ENCODE measurements around the gene LIMCH1. TPM values are rescaled to one million over a fixed set of nuclear protein-coding genes. Genes with fewer than 3 reads are reported as not detected.

Gene LIMCH1
- total RNA-seq, 2 donors from 2014 or later, result 168 to 200 TPM

- ATAC-seq (no peak), DNase-seq (no peak)
- intact Hi-C loops (cut with DNase I), result no loop called here
Observed at GRCh38 chr4:41554905-41555304, 16.9 kb downstream of the LIMCH1 start.

GRCh38 chr4:41556526-41556925 lies 18.6 kb downstream of the LIMCH1 start:
- ATAC-seq (no peak), DNase-seq (no peak)
- intact Hi-C loops (cut with DNase I), result no loop called here

GRCh38 chr4:41559940-41560516 lies 22.1 kb downstream of the LIMCH1 start:
- ATAC-seq (no peak), DNase-seq (no peak)
- intact Hi-C loops (cut with DNase I), result no loop called here

- intact Hi-C loops (cut with DNase I), result no loop called here
- DNase-seq (no peak), ATAC-seq (no peak)
Observed at GRCh38 chr4:41561244-41561643, 23.3 kb downstream of the LIMCH1 start.

GRCh38 chr4:41567186-41567585 lies 29.2 kb downstream of the LIMCH1 start:
- DNase-seq (no peak), ATAC-seq (no peak)
- intact Hi-C loops (cut with DNase I), result no loop called here

DNA sequence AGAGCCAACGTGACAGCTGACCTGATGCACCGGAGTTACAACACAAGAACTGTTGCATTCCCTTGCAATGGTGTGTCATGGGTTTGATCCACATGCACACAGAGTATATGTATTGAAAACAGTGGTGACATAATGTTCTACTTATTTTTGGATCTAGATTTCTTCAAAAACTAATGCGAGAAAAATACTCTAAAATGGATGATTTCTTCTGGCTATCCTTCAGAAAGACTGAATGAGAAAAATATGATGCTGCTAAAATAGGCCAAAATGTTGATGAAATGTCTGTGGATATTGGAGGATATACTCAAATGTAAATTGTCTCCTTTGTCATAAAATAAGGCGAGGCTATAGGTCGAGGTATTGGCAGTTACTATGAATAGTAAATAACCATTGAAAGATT lies 30.4 kb downstream of the LIMCH1 start:
- DNase-seq (no peak), ATAC-seq (no peak)
- intact Hi-C loops (cut with DNase I), result no loop called here

- intact Hi-C loops (cut with DNase I), result no loop called here
- DNase-seq (peak; percentile 37), ATAC-seq (peak; percentile 84 to 89)
Observed at GRCh38 chr4:41569961-41570360, 32.0 kb downstream of the LIMCH1 start.

- no peak for DNase-seq
- intact Hi-C loops (cut with DNase I), result no loop called here
- ATAC-seq, result no peak
Observed at GRCh38 chr4:41571422-41571821, 33.5 kb downstream of the LIMCH1 start.

- intact Hi-C loops (cut with DNase I), result no loop called here
- DNase-seq, result no peak
- ATAC-seq, result peak in 1 of 2 donors; percentile 40
Observed at GRCh38 chr4:41572516-41572915, 34.6 kb downstream of the LIMCH1 start.

DNA sequence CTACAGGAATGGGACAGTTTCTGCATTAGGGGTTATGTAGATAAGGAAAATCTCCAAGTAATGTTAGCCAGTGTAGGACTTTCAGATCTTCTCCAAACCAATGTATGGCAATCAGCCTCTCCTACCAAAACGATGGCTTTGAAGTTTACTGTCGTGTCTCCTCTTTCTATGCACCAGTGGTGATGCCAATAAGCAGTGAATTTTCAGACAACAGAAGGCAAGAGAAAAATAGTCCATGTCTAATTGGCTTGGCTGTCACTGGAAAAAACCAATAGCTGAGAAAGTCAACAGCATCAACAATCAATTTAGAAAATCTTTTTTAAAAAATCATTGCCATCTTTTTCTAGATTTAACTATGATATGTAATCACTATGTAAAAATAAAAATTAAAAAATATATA lies 35.0 kb downstream of the LIMCH1 start:
- intact Hi-C loops (cut with DNase I), result no loop called here
- DNase-seq (no peak), ATAC-seq (no peak)

DNA sequence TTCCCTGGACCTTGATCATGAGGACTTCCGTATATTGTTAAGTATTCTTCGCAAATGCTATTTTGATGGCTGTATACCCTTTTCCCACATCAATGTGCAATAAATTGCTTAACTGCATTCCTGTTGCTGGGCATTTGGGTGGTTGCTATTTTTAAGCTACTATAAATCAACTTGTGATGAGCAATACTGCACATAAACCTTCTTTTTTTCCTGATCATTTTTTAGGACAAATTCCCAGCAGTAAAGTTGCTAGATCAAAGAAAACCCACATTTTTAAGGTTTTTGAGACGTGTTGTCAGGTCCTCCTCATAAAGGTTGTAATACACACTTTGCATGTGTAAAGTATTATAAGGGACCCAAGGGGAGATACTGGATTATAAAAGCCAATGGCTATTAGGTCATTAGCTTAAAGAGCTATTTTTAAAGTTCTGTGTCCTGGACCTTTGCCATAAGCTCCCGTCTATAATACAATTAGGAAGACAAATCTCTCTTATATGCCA lies 35.6 kb downstream of the LIMCH1 start:
- no peak for ATAC-seq
- intact Hi-C loops (cut with DNase I), result no loop called here

DNA sequence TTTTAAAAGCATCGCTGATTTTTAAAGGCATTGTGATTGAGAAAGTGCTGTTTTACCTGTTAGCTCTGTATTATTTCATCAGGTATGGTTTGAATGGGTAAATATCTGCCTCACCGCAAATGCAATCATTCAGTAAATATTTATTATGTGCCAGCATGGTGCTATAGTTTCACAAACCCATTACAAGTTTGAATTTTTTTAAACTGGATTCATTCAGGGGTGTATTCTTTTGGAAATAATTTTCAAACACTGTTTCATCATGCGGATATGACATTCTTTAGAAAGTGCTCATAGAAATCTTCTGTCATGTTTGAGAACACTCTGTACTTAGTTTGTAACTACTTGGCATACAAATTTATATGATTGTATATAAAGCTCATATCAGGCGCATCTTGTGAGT lies 37.2 kb downstream of the LIMCH1 start:
- intact Hi-C loops (cut with DNase I), result no loop called here
- ATAC-seq (peak in 1 of 2 donors; percentile 43), DNase-seq (no peak)

More for the DNA sequence above, 35.6 kb downstream of the LIMCH1 start:
- no peak for DNase-seq

DNA sequence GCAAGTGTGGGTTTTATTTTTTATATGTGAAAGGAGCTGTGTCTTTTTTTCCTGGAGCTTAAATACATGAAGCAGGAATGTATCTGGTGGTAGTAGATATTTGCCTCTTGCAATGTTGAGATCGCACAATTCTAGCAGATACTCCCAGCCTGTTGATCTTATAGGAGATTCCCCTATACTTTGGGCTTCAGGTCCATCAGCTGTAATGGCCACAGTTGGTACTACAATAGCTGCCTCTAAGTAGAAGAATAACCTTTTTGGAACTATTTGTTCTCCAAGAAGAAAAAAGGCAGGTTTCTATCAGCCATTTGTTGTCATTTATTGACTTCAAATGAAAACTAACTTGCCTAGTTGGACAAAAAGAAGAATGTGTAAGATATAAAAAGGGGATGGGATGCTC lies 37.7 kb downstream of the LIMCH1 start:
- intact Hi-C loops (cut with DNase I), result no loop called here
- DNase-seq (no peak), ATAC-seq (no peak)

DNA sequence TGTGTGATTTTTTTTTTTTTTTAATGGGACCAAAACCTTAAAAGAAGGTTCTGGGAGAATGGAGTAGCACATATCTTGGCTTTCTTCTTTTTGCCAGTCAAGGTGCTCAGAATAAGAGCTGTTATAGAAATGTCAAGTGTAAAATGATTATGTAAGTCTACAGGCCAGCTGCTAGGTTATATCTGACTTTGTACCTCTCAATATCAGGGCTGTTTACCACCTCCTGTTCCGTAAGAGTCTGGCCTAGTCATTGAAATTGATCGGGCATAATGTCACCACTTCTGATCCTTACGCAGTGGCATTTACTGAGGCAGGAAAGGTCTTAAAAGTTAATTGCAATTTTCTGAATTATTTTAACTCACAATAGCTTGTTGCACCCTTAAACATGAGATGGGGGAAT lies 41.1 kb downstream of the LIMCH1 start:
- ATAC-seq (no peak), DNase-seq (no peak)
- intact Hi-C loops (cut with DNase I), result no loop called here

GRCh38 chr4:41579526-41579925 lies 41.6 kb downstream of the LIMCH1 start:
- ATAC-seq (no peak), DNase-seq (no peak)
- intact Hi-C loops (cut with DNase I), result no loop called here

DNA sequence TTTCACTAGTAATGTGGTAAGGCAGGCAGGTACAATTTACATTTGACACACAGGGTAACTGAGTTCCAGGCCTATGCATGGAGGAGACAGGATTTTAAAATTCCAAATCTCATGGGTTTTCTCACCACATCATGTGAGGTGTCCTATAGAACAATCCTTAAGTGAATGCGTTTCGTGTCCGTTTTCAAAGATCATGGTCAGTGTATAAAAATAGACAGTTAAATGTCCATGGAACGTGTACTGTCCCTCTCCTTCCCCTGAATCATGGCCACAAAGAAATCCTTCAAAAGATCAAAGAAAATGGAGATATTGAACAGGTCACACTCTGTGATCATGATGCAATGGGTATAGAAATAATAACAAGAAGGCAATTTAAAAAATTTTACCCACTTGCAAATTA lies 42.0 kb downstream of the LIMCH1 start:
- ATAC-seq (no peak), DNase-seq (no peak)
- intact Hi-C loops (cut with DNase I), result no loop called here

DNA sequence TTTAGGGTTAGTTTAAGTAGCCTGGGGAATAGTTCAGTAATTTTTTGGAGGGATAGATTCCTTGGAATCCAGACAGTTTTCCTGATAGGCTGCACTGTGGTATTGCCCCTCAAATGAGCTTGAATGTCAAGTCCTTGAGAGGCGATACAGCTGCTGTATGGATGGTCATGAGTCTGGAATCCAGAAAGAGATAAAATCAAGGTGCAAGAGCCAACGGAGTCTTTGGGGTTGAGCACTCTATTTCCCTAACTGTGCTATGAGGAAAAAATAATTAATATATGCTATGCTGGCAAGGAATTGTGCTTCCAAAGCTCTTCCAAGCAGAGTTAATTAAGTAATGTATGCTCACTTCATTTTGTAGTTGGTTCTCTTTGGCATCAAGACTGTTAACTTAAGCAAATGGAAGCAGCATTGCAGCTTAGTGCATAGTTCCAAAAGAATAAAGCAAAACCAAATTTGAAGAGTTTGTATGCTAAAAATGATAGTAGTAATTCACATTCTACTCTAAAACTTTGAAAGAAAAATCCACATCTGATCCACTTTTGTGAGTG lies 48.8 kb downstream of the LIMCH1 start:
- no peak for ATAC-seq
- no peak for DNase-seq
- intact Hi-C loops (cut with DNase I), result no loop called here

DNA sequence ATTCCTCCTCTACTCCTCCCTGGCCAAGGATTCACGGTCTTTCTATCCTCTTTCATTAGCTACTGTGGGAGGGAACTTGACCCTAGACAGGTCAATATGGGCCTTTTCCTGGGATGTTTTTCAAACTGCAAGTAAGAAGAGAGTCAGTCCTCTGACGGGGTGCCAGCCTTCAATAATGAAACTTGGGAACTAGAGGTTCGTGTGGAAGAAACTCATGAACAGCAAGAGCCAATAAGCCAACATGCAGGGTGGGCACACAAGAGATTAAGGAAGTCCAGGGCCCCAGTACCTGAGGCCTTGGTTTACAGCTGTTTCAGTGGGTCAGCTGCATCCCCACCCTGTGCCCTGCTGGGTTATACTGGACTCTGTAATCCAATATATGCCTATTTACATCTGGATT lies 49.3 kb downstream of the LIMCH1 start:
- DNase-seq (no peak), ATAC-seq (no peak)
- intact Hi-C loops (cut with DNase I), result no loop called here

GRCh38 chr4:41590591-41590990 lies 52.6 kb downstream of the LIMCH1 start:
- intact Hi-C loops (cut with DNase I), result no loop called here
- DNase-seq (peak; percentile 29), ATAC-seq (peak; percentile 35 to 62)

DNA sequence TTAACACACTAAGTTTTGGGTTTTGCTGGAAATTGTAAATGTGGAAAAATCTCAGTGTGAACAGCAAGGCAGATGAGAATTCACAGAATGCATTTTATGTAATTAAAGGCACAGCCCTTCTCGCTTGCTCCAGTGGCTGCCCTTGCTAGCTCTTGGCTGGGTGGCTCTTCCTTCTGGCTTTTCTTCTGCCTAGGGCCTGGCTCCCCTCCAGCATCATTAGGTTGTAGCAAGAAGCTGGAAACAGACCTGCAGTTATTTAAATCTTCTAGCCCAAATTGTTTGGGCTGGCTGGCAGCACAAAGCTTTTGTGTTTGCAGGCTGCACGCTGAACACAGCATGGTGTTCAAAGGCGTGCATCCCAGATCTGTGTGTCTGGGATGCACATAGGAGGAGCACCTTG lies 56.5 kb downstream of the LIMCH1 start:
- intact Hi-C loops (cut with DNase I), result no loop called here
- peak; percentile 55 to 69 for ATAC-seq
- DNase-seq, result peak; percentile 62

DNA sequence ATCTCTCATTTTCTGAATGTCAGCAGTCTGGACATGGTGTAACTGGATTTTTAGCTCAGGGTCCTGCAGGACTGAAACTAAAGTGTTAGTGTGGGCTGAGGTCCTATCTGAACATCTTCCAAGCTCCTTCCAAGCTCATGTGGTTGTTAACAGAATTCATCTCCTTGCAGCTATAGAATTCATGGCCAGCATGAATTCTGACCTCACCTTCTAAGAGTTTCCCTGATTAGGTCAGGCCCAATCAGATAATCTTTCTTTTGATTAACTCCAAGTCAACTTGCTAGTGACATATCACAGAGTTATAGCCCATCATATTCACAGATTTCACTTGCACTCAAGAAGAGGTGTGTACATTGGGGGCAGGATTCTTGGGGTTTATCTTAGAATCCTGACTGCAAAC lies 59.5 kb downstream of the LIMCH1 start:
- ATAC-seq (no peak), DNase-seq (no peak)
- intact Hi-C loops (cut with DNase I), result no loop called here
